GM21526 (cell line): ENCODE measurements around the gene KLHL25.

Source experiments
- ATAC-seq: cut with Tn5 transposase; IDR thresholded peaks from one replicate; pipeline ENCODE4 v1.9.1; 2021; ENCODE audit warnings: moderate library complexity; ENCODE audit not compliant: unreplicated experiment, low FRiP score

Gene KLHL25

GRCh38 chr15:85778107-85778776 is 16.5 kb downstream of the KLHL25 start:
- no peak for ATAC-seq

GRCh38 chr15:85777250-85778106 is 17.2 kb downstream of the KLHL25 start:
- ATAC-seq: no peak

DNA sequence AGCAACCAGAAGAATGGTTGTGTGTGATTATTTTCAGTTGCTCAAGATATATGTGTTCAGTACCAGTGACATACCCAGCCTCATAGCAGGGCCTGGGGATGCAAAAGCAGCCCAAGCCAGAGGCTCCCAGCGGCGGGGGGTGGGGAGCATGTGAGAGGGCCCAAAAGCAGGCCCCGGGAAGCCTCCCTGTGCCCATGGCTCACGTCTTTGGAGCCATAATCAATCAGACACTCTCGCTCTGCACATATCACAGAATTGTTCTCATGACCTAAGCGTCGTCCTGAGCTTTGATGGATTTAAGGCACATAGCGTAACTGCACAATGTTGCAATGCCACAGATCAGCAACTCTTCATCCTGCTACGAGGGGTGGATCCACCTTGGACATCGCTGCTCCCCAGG is 20.8 kb downstream of the KLHL25 start:
- ATAC-seq: no peak

- ATAC-seq: no peak
These were observed 21.5 kb downstream of the KLHL25 start for GRCh38 chr15:85773249-85773648.

DNA sequence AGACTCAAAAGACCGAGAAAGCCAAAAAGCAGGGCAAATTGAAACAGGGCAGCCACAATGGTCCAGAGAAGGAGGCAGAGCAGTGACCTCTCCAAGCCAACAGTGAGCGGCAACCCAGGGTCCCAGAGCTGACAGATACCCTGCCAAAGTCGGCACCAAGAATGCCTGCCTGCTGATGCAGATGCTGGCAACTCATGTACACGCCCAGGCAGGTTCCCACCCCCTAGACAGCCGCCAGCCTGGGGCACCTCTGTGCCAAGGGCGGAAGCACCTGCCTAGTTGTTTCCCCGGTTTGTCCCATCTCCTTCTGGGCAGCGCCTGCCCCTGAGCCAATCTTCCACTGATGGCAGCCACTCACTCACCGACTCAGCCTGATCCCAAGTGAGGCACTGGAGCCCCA is 22.1 kb downstream of the KLHL25 start:
- ATAC-seq: no peak

DNA sequence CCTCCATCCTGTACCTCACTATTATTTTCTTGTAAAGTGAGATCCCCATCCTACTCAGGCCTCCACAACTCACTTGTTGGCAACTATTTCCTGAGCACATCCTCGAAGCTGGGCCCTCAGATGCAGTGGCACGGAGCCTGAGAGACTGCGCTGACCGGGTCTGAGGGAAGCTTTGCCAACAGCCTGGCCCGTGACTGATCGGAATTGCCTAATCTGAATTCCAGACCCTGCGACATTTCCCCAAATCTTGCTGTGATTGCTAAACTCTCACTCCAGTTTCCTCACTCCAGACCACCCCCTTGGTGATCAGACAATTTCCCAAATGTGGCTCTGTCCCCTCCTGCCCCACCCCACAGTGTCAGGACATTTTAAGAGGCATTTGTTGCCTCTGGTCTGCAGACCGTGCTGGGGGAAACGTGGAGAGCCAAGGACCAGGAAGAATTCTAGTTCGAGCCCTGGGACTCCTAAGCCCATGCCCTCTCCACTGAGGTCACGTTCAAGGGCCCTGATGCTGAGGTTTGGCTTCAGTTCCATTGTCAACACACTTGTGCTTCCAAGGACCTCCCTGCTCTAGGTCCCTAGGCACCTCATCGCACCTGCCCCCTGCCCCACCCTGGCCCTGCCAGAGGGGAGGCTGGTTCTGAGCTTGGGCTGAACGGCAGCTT is 22.8 kb downstream of the KLHL25 start:
- no peak for ATAC-seq

- ATAC-seq: no peak
These were observed 23.5 kb downstream of the KLHL25 start for GRCh38 chr15:85771271-85771670.

DNA sequence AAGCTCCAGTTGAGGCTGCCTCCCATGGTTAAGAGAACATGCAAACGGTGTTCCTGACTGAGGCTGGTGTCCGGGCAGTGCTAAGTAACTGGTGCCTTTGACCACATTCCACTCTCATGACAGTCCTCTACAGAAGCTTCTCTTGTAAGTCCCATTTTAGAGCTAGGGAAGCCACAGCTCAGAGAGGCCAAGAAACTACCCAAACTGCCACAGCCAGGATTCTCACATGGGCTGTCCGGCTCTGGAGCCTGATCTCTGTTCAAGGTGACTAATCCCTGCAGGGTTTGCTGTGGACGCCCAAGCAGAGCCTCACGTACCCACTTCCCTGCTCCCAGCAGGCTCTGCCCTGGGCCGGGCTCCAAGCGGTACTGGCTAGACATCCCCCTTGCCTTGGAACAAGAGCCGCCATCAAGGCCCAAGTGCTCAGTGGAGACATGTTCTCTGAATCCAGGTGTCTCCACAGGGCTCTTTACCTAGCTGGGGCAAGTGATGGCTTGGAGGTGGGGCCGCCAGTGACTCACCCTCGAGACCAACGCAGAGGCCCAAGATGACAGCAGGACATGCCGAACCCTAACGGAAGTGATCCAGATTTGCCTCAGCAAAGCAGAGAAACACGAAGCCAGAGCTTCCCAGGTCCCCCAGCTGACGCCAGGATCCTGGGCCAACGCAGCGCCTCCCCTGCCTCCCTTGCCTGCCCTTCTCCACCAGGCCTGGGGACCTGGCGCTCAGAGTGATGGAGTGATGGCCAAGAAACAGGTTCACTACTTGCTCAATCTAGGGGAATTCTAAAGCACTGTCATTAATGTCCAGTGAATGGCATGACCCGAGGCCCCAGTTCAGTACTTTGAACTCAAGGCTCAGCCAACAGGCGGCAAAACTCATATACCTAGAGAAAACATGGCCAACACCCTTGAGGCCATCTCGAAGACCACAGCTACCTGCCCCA is 24.4 kb downstream of the KLHL25 start:
- ATAC-seq: no peak

GRCh38 chr15:85769182-85769900 is 25.4 kb downstream of the KLHL25 start:
- no peak for ATAC-seq

DNA sequence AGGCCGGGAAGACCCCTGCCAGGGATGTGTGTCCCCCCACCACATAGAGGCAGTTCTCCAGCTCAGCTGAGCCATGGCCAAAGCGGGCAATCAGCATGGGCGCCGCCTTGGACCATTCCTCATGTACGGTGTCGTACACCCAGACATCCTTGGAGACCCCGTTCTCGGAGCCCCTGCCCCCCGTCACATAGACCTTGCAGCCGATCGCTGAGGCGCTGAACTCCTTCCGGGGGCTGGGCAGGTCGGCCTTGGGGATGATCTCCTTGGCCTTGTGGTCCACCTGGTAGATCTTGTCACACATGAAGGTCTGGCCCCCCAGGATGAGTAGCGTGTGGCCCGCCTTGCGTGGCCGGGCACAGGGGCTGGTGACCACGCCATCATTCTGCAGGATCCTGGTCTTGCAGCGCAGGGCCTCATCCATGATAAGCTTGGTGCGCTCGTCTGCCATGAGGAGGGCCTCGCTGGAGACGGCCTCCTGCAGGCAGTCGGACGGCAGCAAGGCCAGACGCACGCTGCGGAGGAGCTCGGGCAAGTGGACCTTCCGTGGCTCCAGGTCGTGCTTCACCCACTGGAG is 26.0 kb downstream of the KLHL25 start:
- ATAC-seq: no peak

DNA sequence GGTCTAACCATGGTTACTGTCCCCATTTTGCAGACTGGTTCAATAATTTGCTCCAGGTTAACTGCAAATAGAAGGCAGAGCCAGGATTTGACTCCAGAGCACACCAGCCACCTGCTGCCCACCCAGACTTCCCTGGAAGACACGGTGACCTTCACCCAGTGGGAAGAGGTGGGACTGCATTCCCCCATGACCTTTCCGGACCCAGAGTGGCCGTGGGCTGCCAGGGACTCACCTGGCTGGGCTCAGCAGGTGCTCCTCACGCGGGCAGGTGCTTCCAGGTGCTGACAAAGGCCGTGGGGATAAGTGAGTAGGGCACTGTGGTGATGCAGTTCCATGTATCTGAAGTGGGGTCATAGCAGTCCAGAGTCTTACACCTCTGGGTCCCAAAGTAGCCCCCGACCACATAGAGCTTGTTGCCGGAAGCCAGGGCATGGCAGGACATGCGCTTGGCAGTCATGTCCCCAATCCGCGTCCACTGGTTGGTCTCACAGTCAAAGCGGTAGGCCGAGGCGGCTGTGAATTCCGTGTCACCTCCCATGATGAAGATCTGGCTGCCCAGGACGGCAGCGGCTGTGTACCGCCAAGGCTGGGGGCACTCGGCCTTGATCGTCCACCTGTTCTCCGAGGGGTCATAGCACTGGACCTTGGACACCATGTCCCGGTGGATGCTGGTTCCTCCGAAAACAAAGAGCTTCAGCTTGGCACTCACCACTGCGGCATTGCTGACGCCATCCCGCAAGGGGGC is 26.8 kb downstream of the KLHL25 start:
- no peak for ATAC-seq

GRCh38 chr15:85766001-85766831 is 28.5 kb downstream of the KLHL25 start:
- ATAC-seq: no peak

- ATAC-seq: no peak
These were observed 30.0 kb downstream of the KLHL25 start for GRCh38 chr15:85764649-85765277.

DNA sequence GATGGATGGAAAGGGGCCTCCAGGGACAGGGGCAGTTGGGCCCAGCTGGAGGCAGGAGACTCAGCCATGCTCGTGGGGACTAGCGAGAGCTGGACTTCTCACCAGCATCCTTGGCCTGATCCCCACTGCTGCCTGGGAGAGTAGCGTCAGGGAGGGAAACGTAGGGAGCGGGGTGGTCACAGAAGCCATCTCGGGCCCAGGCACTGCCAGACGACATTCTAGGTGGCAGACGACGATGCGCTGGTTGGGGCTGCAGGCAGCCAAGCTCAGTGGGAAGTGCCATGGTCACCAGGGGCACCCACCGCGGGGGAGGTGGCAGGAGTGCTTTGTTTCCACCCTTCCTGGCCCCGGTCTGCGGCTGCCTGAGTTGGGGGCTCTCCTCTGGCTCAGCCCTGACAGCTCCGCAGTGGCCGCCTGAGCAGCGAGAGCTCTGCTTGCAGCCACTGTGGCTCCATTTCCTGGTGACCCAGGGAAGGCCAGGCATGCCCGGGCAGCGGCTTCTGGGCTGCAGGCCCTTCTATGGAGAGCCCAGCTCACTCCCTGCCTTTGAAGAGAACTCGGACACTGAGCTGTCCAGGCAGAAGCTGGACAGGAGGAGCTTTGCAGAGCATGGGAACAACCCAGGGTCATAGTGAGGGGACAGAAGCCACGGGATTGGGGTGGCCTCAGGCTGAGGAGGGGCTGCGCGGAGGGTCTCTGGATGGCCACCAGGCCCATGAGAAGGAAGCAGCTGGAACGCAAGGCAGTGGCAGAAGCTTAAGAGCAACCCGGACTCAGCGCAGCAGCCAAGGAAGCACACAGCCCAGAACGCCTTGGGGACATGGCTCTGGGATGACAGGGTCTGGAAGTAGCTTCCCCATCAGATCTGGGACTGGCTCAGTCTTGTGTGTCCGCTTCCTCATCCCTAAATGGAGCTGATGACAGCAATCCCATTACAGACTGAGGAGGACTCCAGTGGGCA is 30.8 kb downstream of the KLHL25 start:
- no peak for ATAC-seq

DNA sequence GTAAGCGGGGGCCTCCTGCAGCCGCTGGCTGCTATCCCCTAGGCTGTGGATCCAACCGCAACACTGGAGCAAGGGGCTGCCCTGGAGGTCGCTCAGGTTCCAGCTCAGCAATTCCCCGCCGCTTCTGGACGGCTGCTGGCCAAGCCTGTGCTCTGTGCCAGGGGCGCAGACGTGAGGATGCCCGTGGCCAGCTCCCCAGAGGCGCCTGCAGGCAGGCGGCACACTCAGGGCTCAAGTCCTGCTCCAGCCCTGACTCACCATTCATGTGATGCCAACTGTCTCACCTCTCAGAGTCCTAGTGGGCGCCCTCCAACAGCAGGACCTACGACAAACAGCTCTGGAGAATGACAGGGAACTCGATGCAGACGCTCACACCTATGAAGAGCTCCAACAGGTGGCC is 31.6 kb downstream of the KLHL25 start:
- no peak for ATAC-seq

DNA sequence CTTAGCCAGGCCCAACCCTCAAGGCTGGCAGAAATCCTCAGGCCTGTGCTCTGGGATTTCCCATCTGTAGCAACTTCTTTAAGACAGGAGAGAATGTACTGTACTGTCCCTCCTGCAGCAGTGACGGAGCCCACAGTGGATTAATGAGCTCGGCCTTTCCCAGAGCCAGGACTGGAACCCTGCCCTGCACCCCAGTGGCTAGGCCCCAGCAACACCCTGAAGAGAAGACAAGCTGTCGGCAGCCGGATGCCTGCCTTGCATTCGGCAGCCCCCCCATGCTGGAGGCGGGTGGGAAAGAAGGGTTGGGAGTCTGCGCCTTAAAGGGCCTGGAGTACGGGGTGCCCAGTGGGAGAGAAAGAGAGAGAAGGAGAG is 32.0 kb downstream of the KLHL25 start:
- ATAC-seq: no peak
